AG10803 (cell line): ENCODE data around the gene UBE2F.

Experiments used
- DNase-seq: peaks from one replicate; pipeline ENCODE4 v3.0.0; 2010; ENCODE audit warnings: low read depth
- H3K4me3 ChIP-seq: 2 replicates; pipeline ENCODE4 v1.5.1; 2011; ENCODE audit warnings: mild to moderate bottlenecking, low read length, control low read depth
- TF ChIP-seq, protein P1 (sequence below): conservative IDR thresholded peaks from 2 replicates; pipeline ENCODE4 v1.5.1; 2011; ENCODE audit warnings: mild to moderate bottlenecking, low read length, control low read depth, inconsistent platforms

UBE2F gene

DNA sequence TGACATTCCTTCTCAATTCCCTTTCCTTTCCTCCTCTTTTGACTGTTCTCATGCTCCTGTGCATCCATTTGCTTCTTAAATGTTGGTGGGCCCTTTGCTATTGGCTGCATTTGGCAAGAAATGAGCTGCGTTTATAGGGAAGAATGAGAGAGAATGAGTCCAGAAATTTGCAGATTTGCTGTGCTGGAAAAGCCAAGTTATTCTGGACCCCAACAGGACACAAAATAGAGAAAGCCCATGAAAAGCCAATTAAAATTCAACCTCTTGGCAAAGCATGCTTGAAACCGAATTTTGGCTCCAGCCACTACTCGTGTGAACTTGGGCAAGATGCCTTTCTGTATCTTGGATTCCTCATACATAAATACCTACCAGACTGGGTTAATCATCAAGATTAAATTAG, 92.7 kb downstream of the UBE2F start:
- no peak for DNase-seq
- H3K4me3 ChIP-seq, result peak overlapping the region; percentile 74
- TF ChIP-seq, protein P1, sequence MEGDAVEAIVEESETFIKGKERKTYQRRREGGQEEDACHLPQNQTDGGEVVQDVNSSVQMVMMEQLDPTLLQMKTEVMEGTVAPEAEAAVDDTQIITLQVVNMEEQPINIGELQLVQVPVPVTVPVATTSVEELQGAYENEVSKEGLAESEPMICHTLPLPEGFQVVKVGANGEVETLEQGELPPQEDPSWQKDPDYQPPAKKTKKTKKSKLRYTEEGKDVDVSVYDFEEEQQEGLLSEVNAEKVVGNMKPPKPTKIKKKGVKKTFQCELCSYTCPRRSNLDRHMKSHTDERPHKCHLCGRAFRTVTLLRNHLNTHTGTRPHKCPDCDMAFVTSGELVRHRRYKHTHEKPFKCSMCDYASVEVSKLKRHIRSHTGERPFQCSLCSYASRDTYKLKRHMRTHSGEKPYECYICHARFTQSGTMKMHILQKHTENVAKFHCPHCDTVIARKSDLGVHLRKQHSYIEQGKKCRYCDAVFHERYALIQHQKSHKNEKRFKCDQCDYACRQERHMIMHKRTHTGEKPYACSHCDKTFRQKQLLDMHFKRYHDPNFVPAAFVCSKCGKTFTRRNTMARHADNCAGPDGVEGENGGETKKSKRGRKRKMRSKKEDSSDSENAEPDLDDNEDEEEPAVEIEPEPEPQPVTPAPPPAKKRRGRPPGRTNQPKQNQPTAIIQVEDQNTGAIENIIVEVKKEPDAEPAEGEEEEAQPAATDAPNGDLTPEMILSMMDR, result no peak

DNA sequence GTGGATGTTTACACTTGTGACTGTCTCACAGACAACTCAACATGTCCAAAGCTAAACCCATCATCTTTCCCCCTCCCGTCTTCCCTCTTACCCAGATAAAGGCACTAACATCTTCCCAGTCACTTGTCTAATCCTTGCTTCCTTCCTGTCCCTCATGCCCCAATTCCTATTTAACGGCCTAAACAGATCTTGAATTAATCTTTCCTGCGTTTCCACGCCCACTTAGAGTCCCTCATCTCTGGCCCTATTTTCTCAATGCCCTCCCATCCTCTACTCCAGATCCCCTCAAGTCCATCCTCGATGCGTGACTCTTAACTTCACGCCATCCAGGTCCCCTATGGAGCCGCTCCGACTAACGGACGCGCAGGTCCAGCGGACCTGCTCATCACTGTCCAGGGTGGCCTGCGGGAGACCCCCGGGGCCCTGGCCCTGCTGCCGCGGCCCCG, 93.3 kb downstream of the UBE2F start:
- TF ChIP-seq, protein P1, result no peak
- peak overlapping the region; percentile 74 for H3K4me3 ChIP-seq
- DNase-seq, result peak; percentile 18

DNA sequence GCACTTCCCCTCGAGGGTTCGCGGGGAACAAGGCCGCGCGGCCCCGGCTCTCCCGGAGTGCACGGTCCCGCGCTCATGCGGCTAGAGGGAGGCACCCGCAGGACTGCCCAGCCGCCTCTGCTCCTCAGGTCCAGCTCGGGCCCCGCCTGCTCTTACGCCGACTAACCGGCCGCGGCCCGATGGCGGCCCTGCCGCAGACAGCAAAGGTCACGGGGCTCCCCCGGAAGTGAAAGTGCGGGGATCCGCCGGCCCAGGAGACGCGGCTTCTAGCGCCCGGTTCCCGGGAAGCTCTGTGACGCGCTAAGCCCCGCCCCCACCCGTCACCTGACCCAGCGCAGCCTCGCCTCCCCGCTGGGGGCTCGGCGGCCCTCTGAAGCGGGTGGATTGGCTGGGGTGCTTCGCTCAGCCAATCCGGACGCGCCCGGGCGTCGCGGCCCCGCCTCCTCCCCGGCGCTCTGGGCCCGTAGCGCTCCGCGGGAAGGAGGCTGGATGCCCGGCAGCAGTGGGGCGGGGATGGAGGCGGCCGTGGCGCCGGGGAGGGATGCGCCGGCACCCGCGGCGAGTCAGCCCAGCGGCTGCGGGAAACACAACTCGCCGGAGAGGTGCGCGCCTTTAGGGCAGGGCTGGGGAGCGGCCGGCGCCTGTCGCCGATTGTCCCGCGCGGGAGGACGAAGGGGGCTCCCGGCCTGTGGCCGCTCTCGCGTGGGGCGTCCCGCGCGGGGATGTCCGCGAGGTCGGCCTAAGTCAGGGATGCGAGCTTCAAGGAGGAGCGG, 93.9 kb downstream of the UBE2F start, which contains the start of gene SCLY:
SCLY (plus strand) TSS at position 460 of the 773 bp plus-strand sequence; CDS start at position 514, 54 bp downstream.
- peak; percentile 97 for DNase-seq
- TF ChIP-seq, protein P1, result no peak
- H3K4me3 ChIP-seq, result peak within 1 kb of the TSS; percentile 83

DNA sequence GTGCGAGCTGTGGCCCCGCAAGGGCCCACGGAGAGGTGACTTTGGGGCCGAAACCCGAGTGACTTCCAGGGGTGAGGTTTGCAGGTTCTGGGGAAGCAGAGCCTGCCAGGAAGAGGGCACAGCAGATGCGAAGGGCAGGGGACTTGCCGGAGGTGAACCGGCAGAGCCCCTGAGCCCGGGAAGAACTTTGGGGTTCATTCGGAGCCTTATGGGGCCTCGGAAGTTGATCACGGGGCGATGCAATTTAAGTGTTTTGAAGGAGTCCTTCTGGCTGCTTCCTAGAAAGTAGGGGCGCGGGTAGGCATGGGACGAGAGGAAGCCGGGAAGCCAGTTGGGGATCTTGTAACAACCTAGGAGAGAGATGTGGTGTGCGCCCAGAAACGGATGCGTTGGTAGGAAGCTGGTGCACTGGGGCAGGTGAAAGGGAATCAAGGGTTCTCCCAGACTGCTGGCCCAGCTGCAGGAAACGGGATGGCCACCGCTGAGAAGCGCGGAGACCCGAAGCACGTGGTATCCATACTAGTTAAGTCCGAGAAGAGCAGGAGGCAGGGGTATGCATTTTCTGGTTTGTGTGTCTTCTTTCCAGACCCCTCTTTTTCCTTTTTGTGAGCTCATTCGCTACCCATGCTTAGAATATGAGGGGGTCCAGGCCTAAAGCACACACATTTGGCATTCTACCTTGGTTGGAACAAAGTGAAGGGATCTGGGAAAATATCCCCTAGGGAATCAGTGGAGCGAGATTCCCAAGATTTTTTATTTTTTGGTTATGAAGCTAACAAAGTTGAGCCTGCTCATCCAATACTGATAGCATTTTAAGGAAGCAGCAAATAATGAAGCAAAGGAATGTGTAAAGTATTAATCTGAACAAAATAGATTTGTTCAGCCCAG, 94.7 kb downstream of the UBE2F start:
- TF ChIP-seq, protein P1, result no peak
- peak; percentile 25 for DNase-seq
- H3K4me3 ChIP-seq, result peak overlapping the region; percentile 83

DNA sequence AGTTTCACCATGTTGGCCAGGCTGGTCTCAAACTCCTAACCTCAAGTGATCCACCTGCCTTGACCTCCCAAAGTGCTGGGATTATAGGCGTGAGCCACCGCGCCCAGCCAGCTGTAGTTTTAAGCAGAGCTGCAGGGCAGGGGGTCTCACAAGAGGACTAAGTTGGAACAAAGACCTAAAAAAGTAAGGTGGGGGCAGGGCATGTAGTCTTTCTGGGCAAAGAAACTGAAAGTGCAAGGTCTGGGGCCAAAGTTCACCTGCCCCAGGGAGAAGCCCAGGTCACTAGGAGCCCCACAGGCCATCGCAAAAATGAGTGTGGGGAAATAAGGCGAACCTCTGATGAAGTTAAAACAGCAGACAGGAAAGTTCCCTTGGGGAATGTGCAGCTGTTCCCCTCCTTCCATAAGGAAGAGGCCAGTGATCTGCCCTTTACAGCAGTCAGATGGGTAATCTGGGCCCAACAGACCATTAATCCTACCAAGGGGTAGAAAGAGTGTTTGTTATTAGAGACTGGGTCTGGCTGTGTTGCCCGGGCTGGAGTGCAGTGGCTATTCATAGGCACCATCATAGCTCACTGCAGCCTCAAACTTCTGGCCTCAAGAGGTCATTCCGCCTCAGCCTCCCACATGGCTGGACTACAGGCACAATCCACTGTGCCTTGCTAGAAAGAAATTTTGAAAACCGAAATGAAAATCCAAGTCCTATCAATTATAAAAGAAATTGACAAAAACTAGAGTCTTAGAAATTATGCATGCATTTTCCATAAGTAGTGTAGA, 96.8 kb downstream of the UBE2F start:
- no peak overlapping the region for H3K4me3 ChIP-seq
- DNase-seq, result no peak
- TF ChIP-seq, protein P1, result no peak

DNA sequence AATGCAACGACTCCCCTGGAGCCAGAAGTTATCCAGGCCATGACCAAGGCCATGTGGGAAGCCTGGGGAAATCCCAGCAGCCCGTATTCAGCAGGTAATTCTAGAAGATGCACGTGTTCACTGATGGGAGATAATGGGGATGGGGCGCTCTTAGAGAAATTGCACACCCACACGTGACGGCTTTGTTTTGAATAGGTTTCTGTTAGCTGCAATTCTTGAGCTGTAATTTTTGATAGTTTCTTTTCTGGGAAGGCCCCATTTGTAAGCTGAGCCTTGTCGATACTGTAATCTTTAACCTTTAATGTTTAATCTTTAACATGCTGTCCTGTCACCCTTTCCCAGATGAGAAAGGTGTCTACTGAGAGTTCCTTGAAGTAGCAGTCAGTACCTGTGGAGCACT, 97.6 kb downstream of the UBE2F start:
- H3K4me3 ChIP-seq, result no peak overlapping the region
- TF ChIP-seq, protein P1, result no peak
- no peak for DNase-seq
